Psoas muscle (tissue), 8 donors: ENCODE measurements around the gene KRT17. TPM values are rescaled to one million over a fixed set of nuclear protein-coding genes. Genes with fewer than 3 reads are reported as not detected.
"Not testable (repeated sequence)": the region's sequence is repeated elsewhere in the genome, so short reads cannot be mapped to it uniquely, and the experiment has no call there.

ENCODE experiments used
- ATAC-seq, 4 donors: fragments of 200-7000 bp; cut with Tn5 transposase; one replicate each; pipeline ENCODE4 v1.9.1; 2020; ENCODE audit warnings: moderate library complexity in 3 of 4, mild to moderate bottlenecking in 2 of 4
- DNase-seq, 2 donors: peaks; one replicate each; pipeline ENCODE4 v3.0.0-alpha.2; 2020
- H3K27ac ChIP-seq: fragments of 200-600 bp; one replicate; pipeline ENCODE4 v1.8.0; 2022
- H3K27me3 ChIP-seq, 3 donors: fragments of 200-600 bp in 1 of 3; one replicate each; pipeline versions ENCODE4 v1.6.1 to v1.8.0; 2013 to 2022; ENCODE audit warnings: low read length in 2 of 3, mild to moderate bottlenecking in 2 of 3, moderate library complexity in 1 of 3; ENCODE audit not compliant: insufficient read depth in 3 of 3
- H3K36me3 ChIP-seq, 2 donors: fragments of 200-600 bp in 1 of 2; one replicate each; pipeline versions ENCODE4 v1.6.1 to v1.8.0; 2013 to 2022; ENCODE audit warnings: low read depth in 1 of 2, mild to moderate bottlenecking in 1 of 2, moderate library complexity in 1 of 2; ENCODE audit not compliant: insufficient read depth in 1 of 2
- H3K4me1 ChIP-seq: fragments of 200-600 bp; one replicate; pipeline ENCODE4 v1.8.0; 2022
- H3K4me3 ChIP-seq: fragments of 200-600 bp; one replicate; pipeline ENCODE4 v1.8.0; 2022; ENCODE audit warnings: mild to moderate bottlenecking
- H3K9me3 ChIP-seq: fragments of 200-600 bp; one replicate; pipeline ENCODE4 v1.8.0; 2022
- CTCF ChIP-seq: fragments of 200-600 bp; IDR thresholded peaks from one replicate; pipeline ENCODE4 v1.8.0; 2022; ENCODE audit warnings: antibody characterized with exemption
- WGBS, 3 donors: extraction: QIAGEN DNeasy Blood & Tissue Kit; methylation state at CpG; one replicate each; pipeline versions ENCODE4 v1.1.6 to v1.1.7; 2013; 5-methylcytosine and 5-hydroxymethylcytosine counted together
- intact Hi-C, 2 donors: fragments of 100-400 bp; cut with DNase I; formaldehyde crosslinking; loops; one replicate each; pipeline versions ENCODE4 v1.11.0 to v1.14.2; 2022
- polyA plus RNA-seq, 3 donors: library from polyadenylated mRNA; stranded (reverse); fragments of 200-250 nt; gene quantifications; one replicate each; pipeline ENCODE4 v1.2.3, GENCODE V29; 2013
- total RNA-seq, 4 donors: library from RNA; stranded (reverse); fragmentation: NEBNext Ultra II Directional in 2 of 4; extraction: Animal tissue kit (Norgen Biotek cat#: 25700) in 2 of 4; gene quantifications; one replicate each; pipeline versions ENCODE4 v1.2.1 to v1.2.4, GENCODE V29; 2021 to 2023
- donor health status: healthy with polysubstance abuse.
- donor health status: DM: no; HTN: no; CAD: no; lungs with moderate emphysema.
- donor health status: Bipolar disorder and iron deficiency.
- donor health status: healthy.
- donor health status: DM: yes; HTN: yes; CAD: no.
- donor health status: DM: no; HTN: no; CAD: no.
- donor health status: DM: no; HTN: no; CAD: no.
- donor health status: DM: yes; HTN: yes; CAD: no.

KRT17 gene
- total and polyA plus RNA-seq, 7 donors: 0.10 to 0.38 (median 0.20) TPM; not detected in 4

GRCh38 chr17:41621916-41622315, 2.5 kb downstream of the KRT17 start:
- Histone ChIP-seq H3K27ac (no peak overlapping the region), H3K9me3 (no peaks in the 10 kb centered on the region), H3K27me3 (peaks cover 0 to 11% (median 2%) of the 10 kb centered on the region in 3 donors), H3K4me3 (no peak overlapping the region), H3K4me1 (no peaks in the 10 kb centered on the region), H3K36me3 (no peaks in the 10 kb centered on the region)
- DNase-seq (no peak), ATAC-seq (no peak)
- intact Hi-C loops: no loop called here
- no peak for TF ChIP-seq CTCF
- 88 to 93% (median 93%) methylated on average over 2 of the region's 2 CpGs for WGBS, 3 donors

GRCh38 chr17:41621435-41621817, 2.9 kb downstream of the KRT17 start:
- peaks cover 0 to 11% (median 2%) of the 10 kb centered on the region in 3 donors for H3K27me3 ChIP-seq
- ATAC-seq, DNase-seq, H3K4me3 ChIP-seq, intact Hi-C loops, H3K9me3 ChIP-seq, H3K4me1 ChIP-seq, H3K36me3 ChIP-seq, H3K27ac ChIP-seq: not testable (repeated sequence)
- WGBS, 3 donors: 94 to 97% (median 95%) methylated on average over 11 of the region's 11 CpGs

GRCh38 chr17:41620583-41621434, 3.6 kb downstream of the KRT17 start:
- Histone ChIP-seq H3K4me3 (no peak overlapping the region), H3K27me3 (peaks cover 0 to 11% (median 2%) of the 10 kb centered on the region in 3 donors), H3K27ac (no peak overlapping the region), H3K9me3 (no peaks in the 10 kb centered on the region), H3K36me3 (no peaks in the 10 kb centered on the region), H3K4me1 (no peaks in the 10 kb centered on the region)
- intact Hi-C loops: no loop called here
- WGBS, 3 donors: 33 to 46% (median 34%) methylated on average over 21 of the region's 21 CpGs
- no peak for DNase-seq
- ATAC-seq: no peak
- TF ChIP-seq CTCF: no peak

GRCh38 chr17:41619927-41620582, 4.3 kb downstream of the KRT17 start:
- H3K27ac ChIP-seq, H3K4me3 ChIP-seq, H3K9me3 ChIP-seq, H3K36me3 ChIP-seq, intact Hi-C loops, ATAC-seq, DNase-seq, H3K4me1 ChIP-seq: not testable (repeated sequence)
- H3K27me3 ChIP-seq: peaks cover 0 to 11% (median 2%) of the 10 kb centered on the region in 3 donors
- 66 to 76% (median 69%) methylated on average over 6 of the region's 6 CpGs for WGBS, 3 donors

- Histone ChIP-seq H3K27ac (no peak overlapping the region), H3K9me3 (no peaks in the 10 kb centered on the region), H3K27me3 (peaks cover 0 to 11% (median 2%) of the 10 kb centered on the region in 3 donors), H3K4me3 (no peak overlapping the region), H3K36me3 (no peaks in the 10 kb centered on the region), H3K4me1 (no peaks in the 10 kb centered on the region)
- WGBS, 3 donors: 80 to 84% (median 80%) methylated on average over 16 to 20 of the region's 20 CpGs
- intact Hi-C loops: no loop called here
- DNase-seq: no peak
- TF ChIP-seq CTCF: no peak
- no peak for ATAC-seq
Measured at GRCh38 chr17:41619036-41619926, 5.1 kb downstream of the KRT17 start.
